Retina (tissue), 1 donor: ENCODE measurements around the gene KCTD6.

ENCODE experiments used
- DNase-seq: peaks from one replicate; pipeline ENCODE4 v3.0.0-alpha.2; 2016

The KCTD6 gene

GRCh38 chr3:58487140-58487886, 4.6 kb upstream of the KCTD6 start:
- no peak for DNase-seq

GRCh38 chr3:58488967-58489366, 2.9 kb upstream of the KCTD6 start:
- DNase-seq: no peak

DNA sequence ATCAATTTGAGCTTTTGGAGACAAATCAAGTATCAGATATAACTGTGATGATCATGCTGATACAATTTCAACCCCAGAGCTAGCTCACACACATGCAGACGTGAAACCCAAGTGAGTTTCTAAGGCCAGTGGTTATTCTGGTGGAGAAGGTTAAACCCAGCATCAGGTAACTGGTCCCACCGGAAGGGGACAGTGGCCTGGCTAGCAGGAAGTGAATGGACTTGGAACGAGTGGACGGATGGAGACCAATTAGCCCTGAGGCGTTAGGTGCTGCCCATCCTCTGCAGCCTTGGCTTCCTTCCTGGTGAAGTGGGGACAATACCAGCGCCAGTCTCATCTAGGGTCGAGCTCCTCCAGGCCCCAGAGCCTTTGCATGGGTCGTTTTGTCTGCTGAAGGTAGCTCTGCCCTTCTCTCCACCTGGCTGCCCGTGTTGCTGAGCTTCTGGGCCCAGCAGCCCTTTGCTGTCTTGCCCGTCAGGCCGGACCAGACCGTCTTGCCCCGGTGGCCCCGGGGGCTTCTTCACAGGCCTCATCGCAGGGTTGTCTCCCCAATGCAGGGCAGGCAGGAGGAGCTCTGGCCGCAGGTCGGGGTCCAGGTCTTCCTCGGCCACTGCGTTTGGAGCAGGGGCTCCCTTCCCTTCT, 915 bp upstream of the KCTD6 start:
- no peak for DNase-seq

DNA sequence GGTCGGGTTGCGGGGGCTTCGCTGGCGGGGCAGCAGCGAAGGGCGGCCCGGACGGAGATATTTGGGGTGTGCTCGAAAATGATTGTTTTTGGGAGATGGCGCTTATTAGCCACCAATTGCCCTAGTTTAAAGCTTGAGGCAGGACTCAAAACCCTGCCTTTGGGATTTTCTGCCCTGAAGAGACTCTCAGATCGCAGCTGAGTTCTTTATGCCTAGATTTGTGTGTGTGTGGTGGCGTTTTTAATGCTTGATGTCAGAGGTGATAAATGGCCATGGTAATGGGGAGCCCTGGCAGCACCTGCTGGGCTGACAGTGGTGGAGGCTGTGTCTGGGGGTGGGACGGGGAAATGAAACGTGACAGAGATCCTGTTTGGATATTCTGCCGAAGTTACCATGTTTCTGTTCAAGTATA, 604 bp downstream of the KCTD6 start:
- peak; percentile 56 for DNase-seq

GRCh38 chr3:58494107-58494506, 2.2 kb downstream of the KCTD6 start:
- no peak for DNase-seq

- DNase-seq: no peak
Observed at GRCh38 chr3:58495101-58495500, 3.2 kb downstream of the KCTD6 start.

DNA sequence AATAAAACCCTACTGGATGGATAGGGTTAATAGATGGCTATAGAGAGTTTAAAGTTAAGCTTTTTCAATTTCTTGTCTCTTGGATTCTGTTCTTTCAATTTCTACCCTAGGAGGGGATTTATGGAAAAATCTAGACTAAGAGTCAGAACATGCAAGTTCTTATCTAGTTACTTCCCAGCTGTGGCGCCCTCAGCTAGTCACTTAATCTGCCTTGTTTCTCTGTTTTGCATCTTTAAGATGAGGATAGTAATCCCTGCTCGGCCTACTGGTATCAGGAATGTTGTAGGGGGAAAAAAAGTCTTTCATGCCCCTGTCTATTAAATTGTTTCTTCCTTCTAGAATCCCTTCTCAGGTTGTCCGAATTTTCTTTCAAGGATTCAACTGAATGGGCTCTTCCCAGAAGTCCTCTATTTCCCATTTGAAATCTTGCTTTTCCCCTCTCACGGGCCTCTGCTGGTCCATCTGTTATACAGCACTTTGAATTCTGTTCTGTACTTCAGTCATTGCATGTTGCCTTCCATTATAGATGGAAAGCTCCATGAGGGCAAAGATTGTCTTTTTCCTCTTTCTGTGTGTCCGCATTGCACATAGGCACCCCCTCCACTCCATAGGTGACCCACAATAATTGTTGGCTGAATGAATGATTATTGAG, 4.4 kb downstream of the KCTD6 start:
- no peak for DNase-seq

GRCh38 chr3:58497097-58497496, 5.2 kb downstream of the KCTD6 start:
- peak; percentile 72 for DNase-seq

- no peak for DNase-seq
Observed at GRCh38 chr3:58502872-58503271, 11.0 kb downstream of the KCTD6 start.

- no peak for DNase-seq
Observed at GRCh38 chr3:58507356-58508078, 15.6 kb downstream of the KCTD6 start.

DNA sequence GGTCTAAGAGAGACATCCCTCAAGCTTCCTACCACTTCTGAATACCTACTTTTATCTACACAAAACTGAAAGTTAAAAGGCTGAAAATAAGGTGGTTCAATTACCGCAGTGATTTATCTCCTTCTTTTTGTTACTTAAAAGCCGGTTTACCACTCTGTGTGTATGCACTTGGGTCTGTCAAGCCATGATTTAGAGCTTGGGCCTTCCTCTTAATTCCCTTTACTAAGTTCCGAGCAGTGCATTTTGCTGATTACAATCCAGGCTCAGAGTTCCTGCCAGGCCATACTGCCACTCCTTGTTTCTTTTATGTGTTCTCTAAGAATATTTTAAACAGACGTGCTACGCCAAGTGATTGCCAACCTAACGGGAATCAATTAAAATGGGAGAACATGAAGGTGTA, 16.5 kb downstream of the KCTD6 start:
- DNase-seq: no peak

DNA sequence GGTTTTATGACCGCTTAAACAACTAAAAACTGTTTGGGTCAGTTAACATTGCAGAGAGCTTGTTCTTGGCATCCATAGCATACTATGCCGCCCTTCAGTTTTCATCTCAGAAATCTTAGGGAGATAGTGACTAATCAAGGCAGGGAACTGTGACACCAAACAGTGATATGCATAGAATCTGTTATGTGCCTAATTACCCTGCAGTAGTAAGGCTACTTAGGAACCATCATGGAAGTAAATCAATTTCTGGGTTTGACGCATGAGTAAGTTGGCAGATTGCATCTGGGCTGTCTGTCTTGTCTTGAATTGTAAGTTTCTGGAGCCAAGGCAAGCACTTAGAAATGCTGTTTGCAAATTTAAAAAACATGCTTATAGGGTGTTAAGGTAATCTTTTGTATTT, 22.5 kb downstream of the KCTD6 start:
- no peak for DNase-seq

DNA sequence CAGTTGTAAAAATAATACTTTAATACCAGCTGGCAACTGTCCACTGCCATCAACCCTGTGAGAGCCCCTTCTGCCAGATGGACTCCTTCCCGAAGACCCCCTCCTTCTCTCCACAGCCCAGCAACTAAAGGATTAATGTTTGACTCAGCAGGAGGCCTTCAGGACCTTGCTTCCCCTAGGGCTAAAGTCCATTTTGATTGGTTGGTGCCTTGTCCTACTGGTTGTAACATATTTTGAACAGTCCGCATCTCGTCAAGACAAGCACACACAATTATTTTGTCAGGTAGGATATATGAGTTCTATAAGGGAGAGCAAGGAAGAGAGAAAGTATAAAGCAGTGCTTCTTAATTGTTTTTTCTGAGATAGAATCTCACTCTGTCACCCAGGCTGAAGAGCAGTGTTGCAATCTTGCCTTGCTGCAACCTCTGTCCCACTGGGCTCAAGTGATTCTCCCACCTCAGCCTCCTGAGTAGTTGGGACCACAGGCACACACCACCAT, 26.4 kb downstream of the KCTD6 start:
- peak; percentile 72 for DNase-seq

GRCh38 chr3:58519668-58520402, 27.9 kb downstream of the KCTD6 start:
- DNase-seq: no peak

GRCh38 chr3:58520403-58521335, 28.8 kb downstream of the KCTD6 start:
- DNase-seq: peak; percentile 56

DNA sequence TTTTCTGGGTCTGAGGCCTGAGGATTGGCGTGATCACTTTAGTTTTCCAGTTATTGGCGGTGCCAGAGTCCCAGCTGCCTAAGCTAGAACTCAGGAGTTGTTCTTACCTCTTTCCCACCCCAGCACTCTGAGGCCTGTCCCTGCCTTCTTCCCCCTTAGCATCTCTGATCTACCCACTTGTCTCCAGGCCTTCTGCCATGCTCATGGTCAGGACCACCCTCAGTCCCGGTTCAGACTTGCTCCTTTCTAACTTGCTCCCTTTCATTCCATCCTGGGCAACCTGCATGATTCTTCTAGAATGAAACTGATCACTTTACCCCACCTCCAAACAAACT, 29.4 kb downstream of the KCTD6 start:
- DNase-seq: no peak

- DNase-seq: peak; percentile 43
Observed at GRCh38 chr3:58521917-58522631, 30.2 kb downstream of the KCTD6 start.

GRCh38 chr3:58522759-58523425, 31.0 kb downstream of the KCTD6 start:
- no peak for DNase-seq

DNA sequence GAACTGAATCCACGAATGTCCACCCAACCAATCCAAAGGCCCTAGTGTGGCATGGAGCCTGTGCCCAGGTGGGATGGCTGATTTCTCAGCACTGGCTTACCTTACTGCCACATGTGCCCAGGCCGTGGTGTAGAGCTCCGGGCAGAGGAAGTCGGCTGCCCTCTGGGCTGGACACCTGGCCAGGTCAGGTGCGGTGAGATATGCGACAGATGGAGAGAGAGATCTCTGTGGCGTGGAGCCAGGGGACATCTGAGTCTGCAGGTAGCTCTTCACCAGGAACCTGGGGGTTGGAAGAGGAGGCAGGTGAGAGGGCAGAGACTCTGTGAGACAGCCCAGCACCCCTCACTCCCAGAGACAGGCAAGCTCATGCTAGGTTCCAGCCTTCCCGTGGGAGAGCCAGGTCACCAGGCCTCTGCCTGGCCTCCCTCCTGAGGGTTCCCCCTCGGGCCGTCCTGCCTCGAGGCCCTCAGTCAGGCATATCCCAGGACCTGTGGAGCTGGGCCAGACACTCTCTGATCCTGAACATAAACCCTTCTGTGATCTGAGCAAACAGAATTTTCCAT, 32.5 kb downstream of the KCTD6 start:
- no peak for DNase-seq

- no peak for DNase-seq
Observed at GRCh38 chr3:58526515-58526957, 34.6 kb downstream of the KCTD6 start.
